Breast epithelium (tissue), 3 donors: ENCODE results near the gene ADGRG4.

ENCODE experiments used
- POLR2A ChIP-seq: fragments of 450-650 bp; IDR thresholded peaks from one replicate; pipeline ENCODE4 v1.6.1; 2016; ENCODE audit warnings: antibody characterized with exemption, mild to moderate bottlenecking, moderate library complexity
- TF ChIP-seq, protein P1 (sequence below), 3 donors: fragments of 450-650 bp; IDR thresholded peaks; one replicate each; pipeline ENCODE4 v1.5.1; 2016 to 2017; ENCODE audit warnings: antibody characterized with exemption in 3 of 3, mild to moderate bottlenecking in 3 of 3, moderate library complexity in 3 of 3

DNA sequence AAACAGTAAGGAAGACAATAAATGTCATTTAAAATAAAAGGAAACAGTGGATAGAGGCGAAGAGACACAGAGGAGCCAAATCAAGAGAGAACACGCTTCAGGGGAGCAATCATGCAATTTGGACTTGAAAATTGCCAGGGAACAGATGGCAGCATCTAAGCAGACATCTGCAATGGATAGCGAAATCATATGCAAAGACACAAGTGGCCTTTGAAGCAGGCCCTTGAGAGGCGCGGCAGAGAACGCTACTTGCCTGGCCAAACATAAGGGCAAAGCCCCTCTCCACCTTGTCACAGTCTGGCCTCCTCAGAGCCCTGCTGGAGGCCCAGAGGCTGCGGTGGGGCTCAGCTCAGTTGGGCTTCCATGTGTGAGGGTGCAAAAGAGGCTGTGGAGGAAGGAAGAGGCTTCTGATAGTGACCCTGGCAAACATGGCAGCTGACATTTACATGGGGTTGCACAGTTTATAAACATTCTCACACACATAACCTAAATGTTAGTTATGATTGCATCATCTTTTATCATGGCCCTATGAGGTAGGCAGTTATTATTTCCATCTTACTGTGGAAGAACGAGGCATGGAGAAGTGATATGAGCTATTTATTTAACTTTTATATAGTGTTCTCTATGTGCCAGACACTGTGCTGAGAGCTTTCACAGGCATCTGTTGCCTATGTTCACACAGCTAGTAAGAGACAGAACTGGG is 18.3 kb downstream of the ADGRG4 start:
- TF ChIP-seq, protein P1, sequence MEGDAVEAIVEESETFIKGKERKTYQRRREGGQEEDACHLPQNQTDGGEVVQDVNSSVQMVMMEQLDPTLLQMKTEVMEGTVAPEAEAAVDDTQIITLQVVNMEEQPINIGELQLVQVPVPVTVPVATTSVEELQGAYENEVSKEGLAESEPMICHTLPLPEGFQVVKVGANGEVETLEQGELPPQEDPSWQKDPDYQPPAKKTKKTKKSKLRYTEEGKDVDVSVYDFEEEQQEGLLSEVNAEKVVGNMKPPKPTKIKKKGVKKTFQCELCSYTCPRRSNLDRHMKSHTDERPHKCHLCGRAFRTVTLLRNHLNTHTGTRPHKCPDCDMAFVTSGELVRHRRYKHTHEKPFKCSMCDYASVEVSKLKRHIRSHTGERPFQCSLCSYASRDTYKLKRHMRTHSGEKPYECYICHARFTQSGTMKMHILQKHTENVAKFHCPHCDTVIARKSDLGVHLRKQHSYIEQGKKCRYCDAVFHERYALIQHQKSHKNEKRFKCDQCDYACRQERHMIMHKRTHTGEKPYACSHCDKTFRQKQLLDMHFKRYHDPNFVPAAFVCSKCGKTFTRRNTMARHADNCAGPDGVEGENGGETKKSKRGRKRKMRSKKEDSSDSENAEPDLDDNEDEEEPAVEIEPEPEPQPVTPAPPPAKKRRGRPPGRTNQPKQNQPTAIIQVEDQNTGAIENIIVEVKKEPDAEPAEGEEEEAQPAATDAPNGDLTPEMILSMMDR (IDR thresholded peaks at IDR 0.05): no peak
- no peak for TF ChIP-seq POLR2A
